HG02840 (cell line): Measurements from ENCODE around the gene SLC41A3.
"Not testable (repeated sequence)": the region's sequence is repeated elsewhere in the genome, so short reads cannot be mapped to it uniquely, and the experiment has no call there.

ENCODE experiments used
- ATAC-seq: cut with Tn5 transposase; IDR thresholded peaks from one replicate; pipeline ENCODE4 v1.9.1; 2021; ENCODE audit warnings: mild to moderate bottlenecking, moderate library complexity, moderate number of reproducible peaks; ENCODE audit not compliant: unreplicated experiment, low FRiP score

SLC41A3 gene

DNA sequence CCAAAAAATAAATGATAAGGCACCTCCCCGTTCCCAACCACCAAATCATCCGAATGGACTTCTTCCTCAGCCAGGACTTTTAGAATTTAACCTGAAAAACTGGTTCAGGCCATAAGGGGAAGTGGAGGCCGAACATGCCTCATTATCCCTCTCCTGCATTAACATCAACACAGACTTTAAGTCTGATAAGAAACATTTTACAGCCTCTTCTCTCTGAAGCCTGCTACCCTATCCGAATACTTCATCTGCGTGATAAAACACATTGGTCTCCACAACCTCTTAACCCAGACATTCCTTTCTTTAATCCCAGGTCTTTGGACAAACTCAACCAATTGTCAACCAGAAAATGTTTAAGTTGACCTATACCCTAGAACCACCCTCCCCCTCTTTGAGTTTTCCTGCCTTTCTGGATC, 850 bp upstream of the SLC41A3 start:
- ATAC-seq: no peak

DNA sequence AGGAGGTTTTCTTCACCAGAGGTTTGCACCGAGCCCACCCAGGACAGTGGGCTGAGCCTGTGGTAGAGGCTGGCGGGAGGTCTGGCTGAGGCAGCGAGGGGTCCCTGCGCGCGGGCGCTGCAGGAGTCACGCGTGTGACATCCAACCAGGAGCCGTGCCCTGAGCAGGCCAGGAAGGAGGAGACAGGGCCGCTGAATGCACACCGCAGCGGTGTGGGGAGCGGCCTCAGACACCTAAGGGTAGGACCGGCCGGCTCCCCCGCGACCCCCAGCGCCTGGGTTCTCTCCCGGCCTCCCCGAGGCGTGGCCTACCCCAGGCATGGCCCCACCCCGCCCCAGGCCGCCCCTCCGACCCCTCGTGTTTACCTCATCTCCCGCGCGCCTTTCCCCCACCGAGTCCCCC, 412 bp downstream of the SLC41A3 start:
- peak; percentile 41 for ATAC-seq

DNA sequence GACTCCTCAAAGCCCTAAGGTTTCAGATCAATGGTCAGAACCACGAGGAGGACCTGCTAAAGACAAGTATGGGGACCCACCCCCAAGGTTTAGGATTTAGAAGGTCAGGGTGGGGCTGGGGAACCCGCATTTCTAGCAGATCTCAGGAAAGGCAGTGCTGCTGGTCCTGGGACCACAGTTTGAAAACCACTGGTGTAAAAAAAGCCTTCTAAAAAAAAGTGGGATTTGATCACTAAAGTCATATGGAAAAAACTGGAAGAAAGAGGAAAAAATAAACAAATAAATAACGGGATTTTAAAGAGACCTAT, 832 bp downstream of the SLC41A3 start:
- no peak for ATAC-seq

DNA sequence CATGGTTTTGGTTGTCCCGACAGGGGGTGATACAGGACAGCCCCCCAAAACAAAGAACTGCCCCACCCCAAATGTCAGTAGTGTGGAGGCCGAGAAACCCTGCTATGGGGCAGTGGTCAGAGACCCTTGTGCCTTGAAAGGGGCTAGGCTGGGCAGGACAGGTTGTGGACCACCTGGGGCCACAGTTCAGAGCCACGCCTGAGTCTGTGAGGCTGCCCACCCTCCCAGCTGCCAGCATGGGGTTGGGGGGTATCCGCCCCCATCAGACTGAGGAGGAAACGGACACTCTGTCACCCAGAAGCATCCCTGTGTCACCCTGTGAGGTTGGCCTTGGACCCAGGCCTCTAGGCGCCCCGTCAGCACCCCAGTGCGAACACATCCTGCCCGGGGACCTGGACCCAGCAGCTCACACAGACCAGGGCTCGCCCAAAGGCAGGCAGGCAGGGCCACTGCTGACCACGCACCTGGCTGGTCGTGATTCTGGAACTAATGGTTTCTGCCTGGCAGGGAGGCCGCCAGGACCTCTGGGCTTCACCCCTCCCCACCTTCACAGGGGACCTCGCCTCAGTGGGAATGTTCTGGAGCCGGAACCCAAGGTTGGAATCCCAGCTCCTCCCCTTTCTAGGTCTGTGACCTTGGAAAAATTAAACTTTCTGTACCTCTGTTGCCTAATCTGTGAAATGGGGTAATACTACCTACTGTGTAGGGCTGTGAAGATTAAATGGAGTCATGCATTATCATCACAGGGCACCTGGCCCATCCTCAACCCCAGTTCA, 1.4 kb downstream of the SLC41A3 start:
- no peak for ATAC-seq

DNA sequence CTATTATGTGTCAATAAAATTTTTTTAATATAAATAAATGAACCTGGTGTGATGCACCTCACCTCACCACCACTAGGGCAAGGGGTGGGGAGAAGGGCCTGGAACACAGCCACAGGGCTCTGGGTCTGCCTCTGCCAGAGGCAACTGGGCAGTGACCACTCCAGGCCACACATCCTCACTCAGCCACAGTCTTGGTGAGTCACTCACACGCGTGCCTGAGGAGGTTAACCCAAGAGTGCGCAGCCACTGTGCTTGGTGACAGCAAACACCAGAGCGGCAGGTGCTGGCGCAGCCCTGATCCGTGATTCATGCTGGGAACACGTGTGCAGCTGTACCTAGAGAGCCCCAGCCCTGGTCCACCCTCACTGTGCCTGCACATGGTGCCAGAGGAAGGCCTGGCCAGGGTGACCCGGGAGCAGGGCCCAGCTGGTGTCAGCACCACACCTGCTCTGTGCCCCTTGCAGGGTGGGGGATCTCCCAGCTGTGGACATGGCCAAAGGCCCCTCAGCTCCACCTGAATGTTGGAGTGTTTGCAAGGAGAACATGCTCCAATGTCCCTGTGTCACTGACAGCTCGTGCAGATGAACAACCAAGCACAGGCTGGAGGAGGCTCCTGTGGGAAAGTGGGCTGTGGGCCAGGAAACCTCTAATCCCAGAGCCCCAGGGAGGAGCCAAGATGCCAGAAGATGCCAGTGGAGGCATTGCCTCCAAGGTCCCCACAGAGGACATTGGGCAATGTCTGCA, 2.1 kb downstream of the SLC41A3 start:
- no peak for ATAC-seq

DNA sequence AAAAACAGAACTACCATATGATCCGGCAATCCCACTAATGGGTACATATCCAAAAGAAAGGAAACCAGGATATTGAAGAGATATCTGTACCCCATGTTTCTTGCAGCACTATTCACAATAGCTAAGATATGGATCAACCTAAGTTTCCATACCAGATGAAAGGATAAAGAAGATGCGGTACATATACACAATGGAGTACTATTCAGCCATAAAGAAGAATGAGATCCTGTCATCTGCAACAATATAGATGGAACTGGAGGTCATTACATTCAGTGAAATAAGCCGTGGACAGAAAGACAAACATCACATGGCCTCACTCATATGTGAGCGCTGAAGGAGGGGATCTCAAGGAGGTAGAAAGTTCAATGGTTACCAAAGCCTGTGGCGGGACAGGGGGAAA, 3.0 kb downstream of the SLC41A3 start:
- ATAC-seq: no peak

DNA sequence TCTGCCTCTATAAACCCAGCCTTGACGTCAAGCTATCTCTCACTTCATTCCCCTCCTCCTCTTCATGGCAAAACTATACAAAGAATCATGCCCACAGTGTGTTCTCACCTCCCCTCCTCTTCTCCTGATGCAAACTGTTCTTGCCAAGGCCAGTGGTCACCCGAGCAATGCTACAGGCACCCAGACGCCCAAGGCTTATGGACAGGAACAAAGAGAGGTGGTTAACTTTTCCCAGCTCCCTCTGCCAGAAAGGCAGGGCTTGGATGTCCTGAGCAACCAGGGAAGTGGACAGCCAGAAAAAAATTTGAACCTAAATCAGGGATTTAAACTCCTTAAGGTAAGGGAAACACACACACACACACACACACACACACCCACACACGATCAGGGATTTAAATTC, 5.1 kb downstream of the SLC41A3 start:
- ATAC-seq: no peak

DNA sequence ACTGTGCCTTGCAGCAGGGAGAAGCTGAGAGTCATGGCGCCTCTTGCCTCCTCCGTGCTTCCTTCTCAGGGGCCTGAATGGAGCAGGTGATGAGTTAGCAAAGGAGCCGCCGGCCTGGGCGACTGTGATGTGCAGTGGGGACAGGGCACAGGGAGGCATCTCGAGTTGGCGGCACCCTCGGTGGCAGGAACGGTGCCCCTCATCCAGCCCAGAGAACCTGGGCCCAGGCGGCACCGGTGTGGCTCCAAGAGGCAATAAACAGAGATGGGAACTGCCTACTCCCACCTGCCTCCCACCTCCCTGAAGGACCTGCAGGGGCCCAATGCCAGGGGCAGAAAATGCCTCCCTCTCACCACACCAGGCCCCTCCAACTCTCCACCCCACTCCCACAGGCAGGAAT, 6.2 kb downstream of the SLC41A3 start:
- no peak for ATAC-seq

DNA sequence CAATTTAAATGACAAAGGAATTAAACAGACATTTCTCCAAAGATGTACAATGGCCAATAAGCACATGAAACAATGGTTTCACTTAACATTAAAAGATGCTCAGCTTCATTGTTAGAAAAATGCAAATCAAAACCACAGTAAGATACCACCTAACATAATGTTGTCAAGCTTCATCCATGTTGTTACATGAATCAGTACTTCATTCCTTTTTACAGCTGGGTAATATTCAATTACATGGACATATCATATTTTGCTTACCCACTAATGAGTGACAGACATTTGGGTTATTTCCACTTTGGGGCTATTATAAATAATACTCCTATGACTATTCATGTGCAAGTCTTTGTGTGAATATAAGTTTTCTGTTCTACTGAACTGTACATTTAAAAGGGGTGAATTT, 7.8 kb downstream of the SLC41A3 start:
- no peak for ATAC-seq

DNA sequence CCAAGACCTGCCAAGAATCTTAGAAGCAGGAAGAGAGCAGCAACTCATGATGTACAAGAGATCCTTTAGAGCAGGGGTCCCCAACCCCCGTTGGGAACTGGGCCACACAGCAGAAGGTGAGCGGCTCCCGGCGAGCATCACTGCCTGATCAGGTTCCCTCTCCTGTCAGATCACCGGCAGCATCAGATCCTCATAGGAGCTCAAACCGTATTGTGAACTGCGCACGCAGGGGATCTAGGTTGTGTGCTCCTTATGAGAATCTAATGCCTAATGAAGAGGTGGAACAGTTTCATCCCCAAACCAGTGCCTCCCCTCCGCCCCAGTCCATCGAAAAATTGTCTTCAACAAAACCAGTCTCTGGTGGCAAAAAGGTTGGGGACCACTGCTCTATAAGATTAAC, 13.8 kb downstream of the SLC41A3 start:
- ATAC-seq: no peak

DNA sequence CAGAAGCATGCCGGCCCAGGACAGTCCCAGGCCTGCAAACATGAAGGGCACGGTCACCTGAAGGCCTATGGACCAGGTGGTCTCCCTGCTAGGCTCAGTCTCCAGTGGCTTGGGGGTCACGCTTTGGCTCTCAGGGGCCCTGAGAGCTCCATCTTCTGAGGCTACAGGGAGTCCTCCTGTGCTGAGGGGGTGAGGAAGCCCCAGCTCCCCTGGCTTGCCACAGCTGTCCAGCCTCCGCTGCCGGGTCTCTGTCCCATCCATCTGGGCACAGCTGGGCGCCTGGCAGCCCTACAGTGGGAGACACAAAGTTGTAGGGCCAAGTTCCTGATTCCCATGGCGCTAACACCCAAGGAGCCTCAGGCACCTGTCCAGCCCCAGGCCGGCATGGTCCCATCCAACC, 16.0 kb downstream of the SLC41A3 start:
- ATAC-seq: no peak

DNA sequence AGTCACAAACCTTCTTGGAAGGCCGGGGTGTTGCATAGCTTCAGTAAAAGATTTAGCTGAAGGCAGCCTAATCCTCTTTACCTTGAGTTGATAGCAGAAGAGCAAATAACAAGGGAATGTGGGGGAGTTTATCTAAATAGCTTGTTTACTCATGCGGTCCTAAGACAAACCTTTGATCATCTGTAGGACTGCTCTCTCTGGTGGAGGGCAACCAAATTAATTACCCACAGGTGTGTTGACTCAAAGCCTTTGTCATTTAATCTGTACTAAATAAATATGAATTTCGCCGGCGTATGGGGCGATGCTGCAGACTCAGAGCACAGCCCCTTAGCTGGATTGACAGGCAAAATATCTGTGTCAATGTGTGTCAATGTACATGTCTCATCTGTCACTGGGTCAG, 17.2 kb downstream of the SLC41A3 start:
- ATAC-seq: not testable (repeated sequence)

DNA sequence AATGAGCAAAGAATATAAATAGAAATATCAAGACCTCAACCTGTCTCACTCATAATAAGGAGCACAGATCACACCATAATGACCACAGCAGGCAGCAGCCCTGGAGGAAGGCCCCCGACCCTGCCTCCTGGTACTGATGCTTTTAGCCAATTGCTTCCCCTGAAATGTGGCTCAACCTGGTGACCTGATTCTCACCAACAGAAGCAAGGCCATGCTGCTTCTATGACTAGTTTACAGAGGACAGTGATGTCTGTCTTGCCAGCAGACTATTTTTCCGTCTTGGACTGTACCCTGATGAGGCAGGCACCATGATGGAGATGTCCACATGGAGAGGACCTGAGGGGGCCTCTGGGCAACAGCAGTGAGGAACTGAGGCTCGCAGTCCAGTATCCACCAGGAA, 18.0 kb downstream of the SLC41A3 start:
- ATAC-seq: no peak

DNA sequence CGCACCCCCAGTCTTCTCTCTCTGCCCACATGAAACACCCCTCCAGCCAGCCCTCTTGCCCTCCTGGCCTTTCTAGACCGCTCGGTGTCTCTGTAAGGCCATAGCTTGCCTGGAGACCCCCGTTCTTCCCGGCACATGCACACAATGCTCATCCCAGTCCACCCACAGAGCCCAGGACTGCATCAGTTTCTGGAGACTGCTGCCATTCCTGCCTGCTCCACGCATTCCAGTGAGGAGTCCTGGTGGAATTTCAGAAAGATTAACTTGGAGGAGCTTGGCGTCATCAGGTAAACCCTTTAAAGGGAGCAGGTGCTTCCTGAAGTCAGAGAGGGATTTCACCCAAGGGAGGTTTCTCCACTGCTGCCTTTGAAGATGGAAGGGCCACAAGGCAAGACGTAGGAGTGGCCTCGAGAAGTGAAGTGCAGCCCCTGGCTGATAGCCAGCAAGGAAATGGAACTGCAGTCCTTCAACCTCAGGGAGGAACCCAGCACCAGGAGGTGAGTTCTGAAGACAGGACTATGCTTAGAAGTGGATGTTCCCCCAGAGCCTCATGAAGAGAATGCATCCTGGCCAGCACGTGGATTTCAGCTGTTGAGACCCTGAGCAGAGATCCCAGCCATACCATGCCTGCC, 19.2 kb downstream of the SLC41A3 start:
- no peak for ATAC-seq

DNA sequence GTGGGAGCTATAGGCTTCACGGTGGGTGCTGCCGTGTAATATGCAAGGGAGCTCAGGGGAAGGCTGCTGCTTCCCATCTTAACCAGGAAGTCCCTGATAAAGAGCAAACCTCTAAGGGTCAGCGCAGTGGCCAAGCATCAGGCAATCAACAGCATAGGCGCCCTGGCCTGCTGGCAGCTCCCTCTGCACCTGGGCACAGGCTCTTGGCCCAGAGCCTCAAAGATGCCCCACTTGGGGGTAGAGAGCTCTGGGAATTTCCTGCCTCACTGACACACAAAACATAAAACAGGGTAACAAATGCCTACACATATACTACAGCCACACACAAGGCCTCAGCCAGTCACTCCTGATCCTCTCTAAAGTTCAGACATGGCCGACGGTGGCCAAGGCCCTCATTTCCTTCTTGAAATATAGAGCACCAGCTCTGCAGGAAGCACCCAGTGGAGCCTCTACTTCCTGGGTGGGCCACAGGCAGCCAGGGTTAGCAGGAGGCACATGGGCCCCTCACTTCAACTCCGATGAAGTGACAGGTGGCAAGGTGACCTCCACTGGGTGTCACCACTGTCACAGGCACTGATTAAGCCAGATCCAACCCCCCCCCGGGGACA, 20.5 kb downstream of the SLC41A3 start:
- no peak for ATAC-seq

DNA sequence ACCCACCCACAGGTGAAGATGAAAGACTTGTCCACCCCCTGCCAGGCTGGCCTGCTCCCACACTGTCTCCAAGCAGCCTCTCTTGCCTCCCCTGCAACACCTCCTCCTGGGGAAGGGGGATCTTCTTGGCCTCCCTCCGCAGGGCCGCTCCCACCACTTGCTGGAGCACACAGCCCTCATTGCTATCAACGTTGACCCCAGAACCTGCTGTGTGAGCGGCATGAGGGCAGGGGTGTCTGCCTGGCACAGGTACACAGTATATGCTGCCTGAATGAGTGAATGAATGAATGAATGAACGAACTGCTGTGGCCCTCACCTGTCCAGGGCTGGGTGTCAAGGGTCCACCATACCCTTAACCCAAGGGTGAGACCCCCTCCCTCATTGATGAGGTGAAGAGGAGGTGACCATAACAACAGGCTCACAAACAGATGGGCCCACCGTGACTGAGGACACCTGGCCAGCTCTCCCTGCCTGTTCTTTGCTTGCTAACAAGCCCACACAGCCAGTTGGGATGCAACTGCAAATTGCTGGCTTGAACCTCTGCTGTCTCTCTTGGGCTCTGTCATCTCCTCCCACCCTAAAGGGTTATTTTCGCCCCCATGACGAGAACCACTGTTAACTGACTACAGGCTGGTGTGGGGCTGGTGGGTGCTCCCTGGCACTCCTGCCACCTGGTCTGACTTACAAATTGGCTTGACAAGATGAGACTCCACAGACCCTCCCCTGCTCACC, 22.5 kb downstream of the SLC41A3 start:
- no peak for ATAC-seq

DNA sequence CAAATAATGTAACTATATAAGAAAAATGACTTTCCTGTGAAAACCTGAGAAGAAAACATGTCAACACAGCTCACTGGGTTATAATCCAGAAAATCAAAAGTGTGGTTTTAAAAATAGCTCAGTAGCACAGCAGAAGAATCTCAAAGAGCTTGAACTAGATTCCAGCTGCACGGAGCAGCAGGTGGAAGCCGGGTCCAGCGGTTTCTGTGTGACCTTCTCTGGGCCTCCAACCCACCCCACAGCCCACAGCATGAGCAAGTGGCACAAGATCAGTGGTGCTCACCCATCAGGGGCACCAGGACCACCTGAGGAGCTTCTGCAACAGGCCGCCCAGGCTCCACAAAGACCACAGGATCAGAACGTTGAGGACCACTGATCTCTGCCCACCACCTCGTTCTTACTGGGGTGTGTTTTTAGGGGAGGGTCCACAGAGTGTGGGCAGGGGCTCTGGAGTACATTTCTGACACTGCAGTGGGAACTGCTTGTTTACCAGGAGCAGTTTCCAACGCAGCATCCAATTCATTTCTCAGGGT, 23.2 kb downstream of the SLC41A3 start:
- no peak for ATAC-seq

DNA sequence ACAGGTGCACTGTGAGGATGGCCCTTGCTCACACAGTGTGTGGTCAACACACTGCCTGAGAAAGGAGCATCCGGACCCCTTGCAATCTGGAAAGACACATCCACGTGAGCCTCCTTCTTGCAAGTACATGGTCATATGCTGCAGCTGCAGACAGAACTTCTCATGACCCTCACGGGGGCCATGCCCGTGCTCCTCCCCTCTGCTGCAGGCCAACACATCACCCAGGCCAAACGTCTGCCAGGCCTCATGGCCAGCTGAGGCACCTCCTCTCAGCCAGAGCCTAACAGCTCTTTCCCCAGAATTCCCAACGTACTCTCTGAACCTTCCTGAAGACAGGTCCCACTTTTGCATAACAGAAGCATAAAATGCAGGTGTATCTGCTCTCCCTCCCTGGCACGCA, 25.3 kb downstream of the SLC41A3 start:
- no peak for ATAC-seq

DNA sequence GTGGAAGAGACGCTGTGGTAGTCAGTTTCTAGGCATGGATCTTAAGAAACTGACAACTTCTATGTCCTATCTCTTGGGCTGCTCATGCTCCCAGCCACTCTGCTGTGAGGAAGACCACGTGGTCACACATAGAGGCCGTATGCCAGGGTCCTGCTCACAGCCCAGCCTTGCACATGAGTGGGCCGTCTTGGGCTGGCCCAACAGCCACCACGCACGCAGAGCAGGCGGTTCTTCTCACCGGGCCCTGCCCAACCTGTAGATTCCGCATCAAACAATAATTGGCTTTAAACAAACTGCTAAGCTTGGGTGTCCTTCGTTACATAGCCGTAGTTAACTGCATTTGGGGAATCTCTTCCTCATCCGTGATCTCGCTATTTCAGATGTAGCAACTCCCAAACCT, 26.0 kb downstream of the SLC41A3 start:
- no peak for ATAC-seq

DNA sequence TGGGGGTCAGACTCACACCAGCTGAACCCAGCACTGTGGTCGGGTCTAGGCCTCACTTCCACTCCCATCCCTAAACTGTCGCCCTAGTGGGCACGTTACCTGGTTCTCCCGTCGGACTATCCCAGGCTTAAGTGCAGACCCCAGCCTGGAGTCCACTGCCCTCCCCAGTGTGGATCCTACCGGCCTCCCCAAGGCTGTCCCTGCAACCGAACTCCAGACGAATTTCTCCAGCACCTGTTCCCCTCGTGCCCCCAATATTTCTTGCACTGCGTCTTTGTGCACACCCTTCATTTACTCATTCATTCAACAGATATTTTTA, 26.5 kb downstream of the SLC41A3 start:
- ATAC-seq: no peak
